ENCODE measurements around the gene TNFRSF12A. TPM values are rescaled to one million over a fixed set of nuclear protein-coding genes. Genes with fewer than 3 reads are reported as not detected.

The TNFRSF12A gene
- total RNA-seq, 1 experiment from 2014 or later, result 147 TPM

GRCh38 chr16:3060339-3061127, 40.4 kb downstream of the TNFRSF12A start:
- Histone ChIP-seq H3K4me2 (ENCODE audit: insufficient read depth, insufficient read length, low read length) (no peak overlapping the region), H3K27ac (ENCODE audit: insufficient read length, low read depth, low read length) (no peak overlapping the region), H3K9me3 (ENCODE audit: control insufficient read depth, low read depth, low read length) (no peaks in the 10 kb centered on the region), H3K56ac (ENCODE audit: insufficient read length, low read depth, low read length) (no peak overlapping the region), H3K79me1 (ENCODE audit: insufficient read depth, low read depth, low read length, poor library complexity, severe bottlenecking) (no peaks in the 10 kb centered on the region), H4K8ac (replicated peaks; ENCODE audit: insufficient read length, low read depth, low read length) (no peak overlapping the region), H3K14ac (ENCODE audit: insufficient read depth, low read length) (no peak overlapping the region), H3K23ac (ENCODE audit: insufficient read length, low read depth, low read length) (no peak overlapping the region), H4K5ac (ENCODE audit: insufficient read length, low read depth, low read length) (no peak overlapping the region), H2BK120ac (ENCODE audit: low read depth, low read length, poor library complexity, severe bottlenecking) (no peak overlapping the region), H3K4ac (ENCODE audit: low read depth, low read length) (no peak overlapping the region), H2AFZ (ENCODE audit: low read length) (no peak overlapping the region), H4K91ac (ENCODE audit: insufficient read length, low read depth, low read length) (no peak overlapping the region), H3K27me3 (ENCODE audit: insufficient read depth, low read length) (no peaks in the 10 kb centered on the region), H2BK20ac (ENCODE audit: low read depth, low read length, poor library complexity, severe bottlenecking) (no peak overlapping the region), H2BK12ac (ENCODE audit: insufficient read length, low read depth, low read length) (no peak overlapping the region), H4K20me1 (ENCODE audit: control insufficient read depth, insufficient read depth, insufficient read length) (no peaks in the 10 kb centered on the region), H2BK15ac (ENCODE audit: low read depth, low read length) (no peak overlapping the region), H2AK5ac (ENCODE audit: insufficient read length, low read length) (no peak overlapping the region), H3K79me2 (ENCODE audit: insufficient read depth, low read length) (no peaks in the 10 kb centered on the region), H3K4me1 (ENCODE audit: insufficient read depth, low read length) (no peaks in the 10 kb centered on the region), H3T11ph (ENCODE audit: low read length) (no peak overlapping the region), H3K23me2 (ENCODE audit: insufficient read length, low read depth, low read length, poor library complexity, severe bottlenecking) (peaks cover 14% of the 10 kb centered on the region), H3K9ac (ENCODE audit: extremely low read depth, insufficient read length, low read length) (no peak overlapping the region), H3K18ac (ENCODE audit: insufficient read length, low read depth, low read length) (no peak overlapping the region), H2BK5ac (ENCODE audit: insufficient read length, low read length) (no peak overlapping the region)
- Mint-ChIP-seq H3K9me3 (no peaks in the 10 kb centered on the region; a peak in 2 of 5 replicates), H3K4me3 (peak overlapping the region in 1 of 2 experiments; percentile 74; a peak in 3 of 5 replicates), H3K4me1 (peaks cover 31 to 36% of the 10 kb centered on the region in 2 experiments), H3K36me3 (ENCODE audit: insufficient read depth in 1 of 3, low read depth in 3 of 3) (peaks cover 0 to 5% (median 3%) of the 10 kb centered on the region in 3 experiments; a peak in 4 of 7 replicates), H3K27me3 (ENCODE audit: low read depth) (peaks cover 28% of the 10 kb centered on the region), H3K27ac (no peak overlapping the region)
- TF ChIP-seq CTCF (conservative IDR thresholded peaks at IDR 0.05), result no peak
- WGBS (ENCODE audit: extremely low coverage, insufficient read length, low lambda C conversion rate), result no CpG with 5 or more reads among the region's 14 CpGs
- no peak for DNase-seq

All from H9 (cell line).